H9 (cell line): Measurements from ENCODE around the gene NDUFA11. TPM values are rescaled to one million over a fixed set of nuclear protein-coding genes. Genes with fewer than 3 reads are reported as not detected.

Experiments
- DNase-seq: peaks from one replicate; pipeline ENCODE4 v3.0.0-alpha.2; 2017
- H2AFZ ChIP-seq: one replicate; pipeline ENCODE4 v1.6.1; 2013; ENCODE audit warnings: mild to moderate bottlenecking, low read length, control low read depth, moderate library complexity
- H2AK5ac ChIP-seq: 2 replicates; pipeline ENCODE4 v1.6.1; 2013; ENCODE audit warnings: low read length, control low read depth, mixed read lengths; ENCODE audit not compliant: insufficient read length
- H2BK120ac ChIP-seq: one replicate; pipeline ENCODE4 v1.6.1; 2013; ENCODE audit warnings: low read depth, mild to moderate bottlenecking, low read length, control low read depth, inconsistent platforms; ENCODE audit not compliant: poor library complexity, severe bottlenecking
- H2BK12ac ChIP-seq: 2 replicates; pipeline ENCODE4 v1.6.1; 2013; ENCODE audit warnings: low read length, control low read depth, mixed read lengths, low read depth; ENCODE audit not compliant: insufficient read length
- H2BK15ac ChIP-seq: 2 replicates; pipeline ENCODE4 v1.6.1; 2013; ENCODE audit warnings: low read depth, low read length, control low read depth
- H2BK20ac ChIP-seq: one replicate; pipeline ENCODE4 v1.6.1; 2013; ENCODE audit warnings: low read depth, mild to moderate bottlenecking, low read length, control low read depth, inconsistent platforms; ENCODE audit not compliant: poor library complexity, severe bottlenecking
- H2BK5ac ChIP-seq: 2 replicates; pipeline ENCODE4 v1.6.1; 2013; ENCODE audit warnings: low read length, control low read depth, mixed read lengths; ENCODE audit not compliant: insufficient read length
- H3K14ac ChIP-seq: 2 replicates; pipeline ENCODE4 v1.6.1; 2013; ENCODE audit warnings: low read length, control low read depth; ENCODE audit not compliant: insufficient read depth
- H3K18ac ChIP-seq: 2 replicates; pipeline ENCODE4 v1.6.1; 2013; ENCODE audit warnings: low read depth, mild to moderate bottlenecking, mixed read lengths, low read length, control low read depth; ENCODE audit not compliant: insufficient read length
- H3K23ac ChIP-seq: 2 replicates; pipeline ENCODE4 v1.6.1; 2013; ENCODE audit warnings: low read length, control low read depth, mixed read lengths, low read depth; ENCODE audit not compliant: insufficient read length
- H3K23me2 ChIP-seq: 2 replicates; pipeline ENCODE4 v1.6.1; 2013; ENCODE audit warnings: low read depth, mild to moderate bottlenecking, mixed read lengths, low read length, control low read depth; ENCODE audit not compliant: insufficient read length, poor library complexity, severe bottlenecking
- H3K27ac ChIP-seq: 2 replicates; pipeline ENCODE4 v1.5.1; 2013; ENCODE audit warnings: low read length, control low read depth, mixed read lengths, low read depth; ENCODE audit not compliant: insufficient read length
- H3K27me3 ChIP-seq: 2 replicates; pipeline ENCODE4 v1.6.1; 2013; ENCODE audit warnings: low read length, control low read depth, inconsistent platforms; ENCODE audit not compliant: insufficient read depth
- H3K4ac ChIP-seq: 2 replicates; pipeline ENCODE4 v1.6.1; 2013; ENCODE audit warnings: low read depth, mild to moderate bottlenecking, control low read depth, inconsistent platforms, low read length, moderate library complexity
- H3K4me1 ChIP-seq: 2 replicates; pipeline ENCODE4 v1.6.1; 2013; ENCODE audit warnings: low read length, control low read depth, inconsistent platforms; ENCODE audit not compliant: insufficient read depth
- H3K4me2 ChIP-seq: 2 replicates; pipeline ENCODE4 v1.6.1; 2013; ENCODE audit warnings: low read length, control low read depth, mixed read lengths; ENCODE audit not compliant: insufficient read length, insufficient read depth
- H3K56ac ChIP-seq: 2 replicates; pipeline ENCODE4 v1.6.1; 2013; ENCODE audit warnings: low read depth, mild to moderate bottlenecking, mixed read lengths, low read length, control low read depth; ENCODE audit not compliant: insufficient read length
- H3K79me1 ChIP-seq: 2 replicates; pipeline ENCODE4 v1.6.1; 2013; ENCODE audit warnings: low read depth, mild to moderate bottlenecking, moderate library complexity, low read length, control low read depth, inconsistent platforms; ENCODE audit not compliant: insufficient read depth, poor library complexity, severe bottlenecking
- H3K79me2 ChIP-seq: 2 replicates; pipeline ENCODE4 v1.6.1; 2013; ENCODE audit warnings: low read length, control low read depth, inconsistent platforms; ENCODE audit not compliant: insufficient read depth
- H3K9ac ChIP-seq: 2 replicates; pipeline ENCODE4 v1.6.1; 2013; ENCODE audit warnings: low read length, control low read depth, mixed read lengths; ENCODE audit not compliant: insufficient read length; ENCODE audit errors: extremely low read depth
- H3K9me3 ChIP-seq: one replicate; pipeline ENCODE4 v1.6.1; 2013; ENCODE audit warnings: low read depth, low read length, inconsistent platforms; ENCODE audit not compliant: control insufficient read depth
- H3T11ph ChIP-seq: one replicate; pipeline ENCODE4 v1.6.1; 2013; ENCODE audit warnings: mild to moderate bottlenecking, low read length, control low read depth, inconsistent platforms
- H4K20me1 ChIP-seq: one replicate; pipeline ENCODE4 v1.6.1; 2013; ENCODE audit not compliant: control insufficient read depth, insufficient read length, insufficient read depth
- H4K5ac ChIP-seq: 2 replicates; pipeline ENCODE4 v1.6.1; 2013; ENCODE audit warnings: low read depth, mild to moderate bottlenecking, mixed read lengths, low read length, control low read depth; ENCODE audit not compliant: insufficient read length
- H4K8ac ChIP-seq: replicated peaks from 2 replicates; pipeline ENCODE4 v1.6.1; 2013; ENCODE audit warnings: low read length, control low read depth, mixed read lengths, low read depth; ENCODE audit not compliant: insufficient read length
- H4K91ac ChIP-seq: 2 replicates; pipeline ENCODE4 v1.6.1; 2013; ENCODE audit warnings: low read depth, mild to moderate bottlenecking, moderate library complexity, mixed read lengths, low read length, control low read depth; ENCODE audit not compliant: insufficient read length
- H3K27ac Mint-ChIP-seq, 3 experiments: 2 replicates in 2 of 3; 3 replicates in 1 of 3; pipeline ENCODE4 v1.8.0; 2020 to 2021; ENCODE audit warnings: mixed read lengths in 3 of 3, mild to moderate bottlenecking in 1 of 3, moderate library complexity in 1 of 3
- H3K27me3 Mint-ChIP-seq: 2 replicates; pipeline ENCODE4 v1.8.0; 2021; ENCODE audit warnings: low read depth, mild to moderate bottlenecking, moderate library complexity, mixed read lengths
- H3K36me3 Mint-ChIP-seq, 3 experiments: 2 replicates in 2 of 3; 3 replicates in 1 of 3; pipeline ENCODE4 v1.8.0; 2020 to 2021; ENCODE audit warnings: low read depth in 3 of 3, mixed read lengths in 3 of 3; ENCODE audit not compliant: insufficient read depth in 1 of 3
- H3K4me1 Mint-ChIP-seq, 2 experiments: 2 replicates each; pipeline ENCODE4 v1.8.0; 2020; ENCODE audit warnings: mixed read lengths in 2 of 2
- H3K4me3 Mint-ChIP-seq, 2 experiments: 2 replicates in 1 of 2; 3 replicates in 1 of 2; pipeline ENCODE4 v1.8.0; 2020 to 2021; ENCODE audit warnings: mild to moderate bottlenecking in 2 of 2, mixed read lengths in 2 of 2, moderate library complexity in 1 of 2
- H3K9me3 Mint-ChIP-seq, 2 experiments: 2 replicates in 1 of 2; 3 replicates in 1 of 2; pipeline ENCODE4 v1.8.0; 2020; ENCODE audit warnings: mild to moderate bottlenecking in 2 of 2, mixed read lengths in 2 of 2, moderate library complexity in 1 of 2
- WGBS: extraction: QIAGEN DNeasy Blood & Tissue Kit; methylation state at CpG from one replicate; pipeline ENCODE4 v1.1.7; 2013; ENCODE audit warnings: missing lambda C conversion rate, low lambda C conversion rate, mixed read lengths; ENCODE audit not compliant: insufficient read length; ENCODE audit errors: extremely low coverage; 5-methylcytosine and 5-hydroxymethylcytosine counted together
- total RNA-seq: library from RNA; stranded (reverse); gene quantifications from 2 replicates; pipeline ENCODE4 v1.2.1, GENCODE V29; 2021
- TF ChIP-seq, protein P1 (sequence below): fragments of 200-600 bp; sonication (generic); conservative IDR thresholded peaks from 3 replicates; pipeline ENCODE4 v1.8.0; 2021; ENCODE audit warnings: antibody characterized with exemption, mild to moderate bottlenecking

The NDUFA11 gene
- total RNA-seq, 1 experiment from 2014 or later = 282 TPM

DNA sequence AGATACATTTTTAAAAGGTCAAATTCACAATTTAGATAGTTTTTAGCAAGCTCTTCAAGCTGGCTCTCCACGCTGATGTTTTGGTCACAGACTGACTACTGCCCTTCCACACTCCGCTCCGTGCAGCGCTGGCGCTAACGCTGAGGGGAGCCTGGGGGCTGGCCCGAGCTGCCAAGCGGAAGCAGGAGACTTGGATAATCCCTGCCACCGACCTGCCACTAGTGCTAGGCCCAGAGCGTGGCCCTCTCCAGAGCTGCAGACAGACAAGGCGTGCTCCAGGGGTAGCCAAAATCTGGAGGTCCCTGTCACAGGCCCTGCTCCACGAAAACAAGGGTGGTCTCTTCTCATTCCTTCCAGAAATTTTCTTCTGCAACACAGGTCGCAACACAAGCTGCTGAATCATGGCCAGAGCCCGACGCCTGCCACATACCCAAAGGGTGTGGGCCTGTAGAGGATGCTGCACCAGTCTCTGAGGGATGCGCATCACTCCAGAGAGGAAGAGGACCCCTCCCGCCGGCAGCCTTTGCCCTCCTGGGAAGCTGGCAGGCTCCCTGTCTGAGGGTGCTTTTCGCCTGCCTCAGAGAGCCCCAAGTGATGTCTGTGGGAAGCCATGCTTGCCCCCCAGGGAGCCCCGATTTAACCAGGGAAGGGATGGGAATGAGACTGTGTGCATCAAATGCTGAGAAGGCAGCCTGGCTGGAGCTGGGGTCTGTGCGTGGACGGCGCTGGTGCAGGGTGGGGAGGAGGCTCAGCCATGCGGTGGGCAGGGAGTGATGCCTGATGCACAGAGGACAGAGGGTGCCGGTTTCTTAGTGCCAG lies 32.1 kb upstream of the NDUFA11 start:
- H3K23me2 ChIP-seq = no peaks in the 10 kb centered on the region
- Mint-ChIP-seq H3K9me3 (no peaks in the 10 kb centered on the region), H3K4me1 (peaks cover 0 to 9% of the 10 kb centered on the region in 2 experiments; a peak in 1 of 4 replicates), H3K4me3 (no peak overlapping the region), H3K36me3 (peaks cover 8 to 64% (median 51%) of the 10 kb centered on the region in 3 experiments; a peak in 6 of 7 replicates), H3K27me3 (no peaks in the 10 kb centered on the region; the same call in 1 of the 2 replicates), H3K27ac (peak overlapping the region; percentile 14 to 49 (median 25); a peak in 2 of 7 replicates)
- no peak overlapping the region for H2AK5ac ChIP-seq
- H3K56ac ChIP-seq = no peak overlapping the region
- no peak overlapping the region for H2BK15ac ChIP-seq
- H2BK12ac ChIP-seq = no peak overlapping the region
- H4K5ac ChIP-seq = no peak overlapping the region
- no peak overlapping the region for H2BK20ac ChIP-seq
- H3K27ac ChIP-seq = no peak overlapping the region
- no CpG with 5 or more reads among the region's 25 CpGs for WGBS
- no peak overlapping the region for H3K9ac ChIP-seq
- DNase-seq = no peak
- no peaks in the 10 kb centered on the region for H3K4me1 ChIP-seq
- H2BK120ac ChIP-seq = no peak overlapping the region
- no peak overlapping the region for H3T11ph ChIP-seq
- H3K4me2 ChIP-seq = no peak overlapping the region
- no peak overlapping the region for H3K18ac ChIP-seq
- H4K91ac ChIP-seq = no peak overlapping the region
- no peak overlapping the region for H3K23ac ChIP-seq
- H4K8ac ChIP-seq = no peak overlapping the region
- no peak overlapping the region for H3K4ac ChIP-seq
- H3K27me3 ChIP-seq = no peaks in the 10 kb centered on the region
- H3K79me2 ChIP-seq = no peaks in the 10 kb centered on the region
- TF ChIP-seq, protein P1, sequence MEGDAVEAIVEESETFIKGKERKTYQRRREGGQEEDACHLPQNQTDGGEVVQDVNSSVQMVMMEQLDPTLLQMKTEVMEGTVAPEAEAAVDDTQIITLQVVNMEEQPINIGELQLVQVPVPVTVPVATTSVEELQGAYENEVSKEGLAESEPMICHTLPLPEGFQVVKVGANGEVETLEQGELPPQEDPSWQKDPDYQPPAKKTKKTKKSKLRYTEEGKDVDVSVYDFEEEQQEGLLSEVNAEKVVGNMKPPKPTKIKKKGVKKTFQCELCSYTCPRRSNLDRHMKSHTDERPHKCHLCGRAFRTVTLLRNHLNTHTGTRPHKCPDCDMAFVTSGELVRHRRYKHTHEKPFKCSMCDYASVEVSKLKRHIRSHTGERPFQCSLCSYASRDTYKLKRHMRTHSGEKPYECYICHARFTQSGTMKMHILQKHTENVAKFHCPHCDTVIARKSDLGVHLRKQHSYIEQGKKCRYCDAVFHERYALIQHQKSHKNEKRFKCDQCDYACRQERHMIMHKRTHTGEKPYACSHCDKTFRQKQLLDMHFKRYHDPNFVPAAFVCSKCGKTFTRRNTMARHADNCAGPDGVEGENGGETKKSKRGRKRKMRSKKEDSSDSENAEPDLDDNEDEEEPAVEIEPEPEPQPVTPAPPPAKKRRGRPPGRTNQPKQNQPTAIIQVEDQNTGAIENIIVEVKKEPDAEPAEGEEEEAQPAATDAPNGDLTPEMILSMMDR = no peak
- no peak overlapping the region for H2BK5ac ChIP-seq
- H3K79me1 ChIP-seq = no peaks in the 10 kb centered on the region
- no peaks in the 10 kb centered on the region for H4K20me1 ChIP-seq
- H2AFZ ChIP-seq = no peak overlapping the region
- no peak overlapping the region for H3K14ac ChIP-seq
- no peaks in the 10 kb centered on the region for H3K9me3 ChIP-seq
